ENCODE measurements around the gene FXYD3. TPM values are rescaled to one million over a fixed set of nuclear protein-coding genes. Genes with fewer than 3 reads are reported as not detected.

FXYD3 gene
- total RNA-seq, 1 donor from 2014 or later: 17.3 TPM

- H3K27me3 Mint-ChIP-seq: peaks cover 6% of the 10 kb centered on the region
- H3K27ac Mint-ChIP-seq: no peak overlapping the region
- no peak for DNase-seq (ENCODE audit: low spot score, unreplicated experiment)
- no peaks in the 10 kb centered on the region for H3K36me3 Mint-ChIP-seq (ENCODE audit: insufficient read depth)
- no peak for TF ChIP-seq CTCF (IDR thresholded peaks at IDR 0.05; ENCODE audit: unreplicated experiment)
- no peaks in the 10 kb centered on the region for H3K9me3 Mint-ChIP-seq (ENCODE audit: low read depth)
- H3K4me1 Mint-ChIP-seq (ENCODE audit: low read depth): peaks cover 8% of the 10 kb centered on the region
- H3K4me3 Mint-ChIP-seq (ENCODE audit: low read depth): no peak overlapping the region
Observed at GRCh38 chr19:35093430-35093829, 22.2 kb upstream of the FXYD3 start.

GRCh38 chr19:35093941-35094647 lies 21.5 kb upstream of the FXYD3 start:
- Mint-ChIP-seq H3K4me3 (ENCODE audit: low read depth) (no peak overlapping the region), H3K9me3 (ENCODE audit: low read depth) (no peaks in the 10 kb centered on the region), H3K27me3 (peaks cover 6% of the 10 kb centered on the region), H3K4me1 (ENCODE audit: low read depth) (peaks cover 8% of the 10 kb centered on the region), H3K27ac (no peak overlapping the region), H3K36me3 (ENCODE audit: insufficient read depth) (no peaks in the 10 kb centered on the region)
- TF ChIP-seq CTCF (IDR thresholded peaks at IDR 0.05; ENCODE audit: unreplicated experiment): no peak
- no peak for DNase-seq (ENCODE audit: low spot score, unreplicated experiment)

- Mint-ChIP-seq H3K27ac (no peak overlapping the region), H3K4me3 (ENCODE audit: low read depth) (no peak overlapping the region), H3K27me3 (peaks cover 6% of the 10 kb centered on the region), H3K36me3 (ENCODE audit: insufficient read depth) (no peaks in the 10 kb centered on the region), H3K4me1 (ENCODE audit: low read depth) (peaks cover 7% of the 10 kb centered on the region), H3K9me3 (ENCODE audit: low read depth) (no peaks in the 10 kb centered on the region)
- DNase-seq (ENCODE audit: low spot score, unreplicated experiment): no peak
- TF ChIP-seq CTCF (IDR thresholded peaks at IDR 0.05; ENCODE audit: unreplicated experiment): no peak
Observed at GRCh38 chr19:35094656-35095055, 21.0 kb upstream of the FXYD3 start.

GRCh38 chr19:35095667-35096368 lies 19.8 kb upstream of the FXYD3 start:
- Mint-ChIP-seq H3K27ac (peak overlapping the region; percentile 11), H3K4me1 (ENCODE audit: low read depth) (peaks cover 5% of the 10 kb centered on the region), H3K4me3 (ENCODE audit: low read depth) (no peak overlapping the region), H3K9me3 (ENCODE audit: low read depth) (no peaks in the 10 kb centered on the region), H3K27me3 (peaks cover 6% of the 10 kb centered on the region), H3K36me3 (ENCODE audit: insufficient read depth) (no peaks in the 10 kb centered on the region)
- TF ChIP-seq CTCF (IDR thresholded peaks at IDR 0.05; ENCODE audit: unreplicated experiment): no peak
- DNase-seq (ENCODE audit: low spot score, unreplicated experiment): no peak

GRCh38 chr19:35098413-35099049 lies 17.1 kb upstream of the FXYD3 start:
- no peak for TF ChIP-seq CTCF (IDR thresholded peaks at IDR 0.05; ENCODE audit: unreplicated experiment)
- Mint-ChIP-seq H3K27ac (peak overlapping the region; percentile 41), H3K4me1 (ENCODE audit: low read depth) (no peaks in the 10 kb centered on the region), H3K27me3 (peaks cover 6% of the 10 kb centered on the region), H3K4me3 (ENCODE audit: low read depth) (no peak overlapping the region), H3K9me3 (ENCODE audit: low read depth) (no peaks in the 10 kb centered on the region), H3K36me3 (ENCODE audit: insufficient read depth) (no peaks in the 10 kb centered on the region)
- DNase-seq (ENCODE audit: low spot score, unreplicated experiment): no peak

Measured in progenitor cell of endocrine pancreas (in vitro differentiated cells).